HG02571 (cell line): ENCODE data around the gene A3GALT2.

ENCODE experiments used
- ATAC-seq: cut with Tn5 transposase; IDR thresholded peaks from one replicate; pipeline ENCODE4 v1.9.1; 2021; ENCODE audit warnings: mild to moderate bottlenecking, moderate library complexity; ENCODE audit not compliant: unreplicated experiment

A3GALT2 gene

GRCh38 chr1:33273406-33273805 is 47.5 kb downstream of the A3GALT2 start:
- no peak for ATAC-seq

GRCh38 chr1:33272930-33273329 is 48.0 kb downstream of the A3GALT2 start:
- no peak for ATAC-seq

- no peak for ATAC-seq
Measured at GRCh38 chr1:33272509-33272908, 48.4 kb downstream of the A3GALT2 start.

GRCh38 chr1:33271666-33272505 is 49.0 kb downstream of the A3GALT2 start:
- no peak for ATAC-seq

- no peak for ATAC-seq
Measured at GRCh38 chr1:33270808-33271465, 50.0 kb downstream of the A3GALT2 start.

- ATAC-seq, result no peak
Measured at GRCh38 chr1:33270379-33270778, 50.5 kb downstream of the A3GALT2 start.

GRCh38 chr1:33269621-33270020 is 51.3 kb downstream of the A3GALT2 start:
- no peak for ATAC-seq

- ATAC-seq, result no peak
Measured at GRCh38 chr1:33268927-33269610, 51.8 kb downstream of the A3GALT2 start.

- ATAC-seq, result no peak
Measured at GRCh38 chr1:33268457-33268856, 52.4 kb downstream of the A3GALT2 start.

GRCh38 chr1:33267468-33268205 is 53.3 kb downstream of the A3GALT2 start:
- no peak for ATAC-seq

GRCh38 chr1:33266766-33267165 is 54.1 kb downstream of the A3GALT2 start:
- ATAC-seq, result no peak

- ATAC-seq, result no peak
Measured at GRCh38 chr1:33265780-33266605, 54.9 kb downstream of the A3GALT2 start.

- ATAC-seq, result no peak
Measured at GRCh38 chr1:33263890-33264504, 56.9 kb downstream of the A3GALT2 start.

GRCh38 chr1:33261344-33261743 is 59.6 kb downstream of the A3GALT2 start:
- no peak for ATAC-seq

- no peak for ATAC-seq
Measured at GRCh38 chr1:33260439-33260838, 60.5 kb downstream of the A3GALT2 start.

GRCh38 chr1:33259879-33260278 is 61.0 kb downstream of the A3GALT2 start:
- no peak for ATAC-seq

- no peak for ATAC-seq
Measured at GRCh38 chr1:33258788-33259274, 62.1 kb downstream of the A3GALT2 start.

GRCh38 chr1:33257772-33258712 is 62.9 kb downstream of the A3GALT2 start:
- no peak for ATAC-seq
